HepG2 (cell line): ENCODE measurements around the gene ISG20L2.

Experiments
- CTCF ChIP-seq: sonication (generic); formaldehyde crosslinking; IDR thresholded peaks from 2 replicates; pipeline ENCODE4 v1.5.0; 2020; ENCODE audit warnings: mild to moderate bottlenecking, missing genetic modification reagents, moderate library complexity
- NR2F6 ChIP-seq, 2 experiments: IDR thresholded peaks; 2 replicates each; pipeline ENCODE4 v1.6.1; 2016; ENCODE audit warnings: antibody characterized with exemption in 1 of 2, mild to moderate bottlenecking in 1 of 2

DNA sequence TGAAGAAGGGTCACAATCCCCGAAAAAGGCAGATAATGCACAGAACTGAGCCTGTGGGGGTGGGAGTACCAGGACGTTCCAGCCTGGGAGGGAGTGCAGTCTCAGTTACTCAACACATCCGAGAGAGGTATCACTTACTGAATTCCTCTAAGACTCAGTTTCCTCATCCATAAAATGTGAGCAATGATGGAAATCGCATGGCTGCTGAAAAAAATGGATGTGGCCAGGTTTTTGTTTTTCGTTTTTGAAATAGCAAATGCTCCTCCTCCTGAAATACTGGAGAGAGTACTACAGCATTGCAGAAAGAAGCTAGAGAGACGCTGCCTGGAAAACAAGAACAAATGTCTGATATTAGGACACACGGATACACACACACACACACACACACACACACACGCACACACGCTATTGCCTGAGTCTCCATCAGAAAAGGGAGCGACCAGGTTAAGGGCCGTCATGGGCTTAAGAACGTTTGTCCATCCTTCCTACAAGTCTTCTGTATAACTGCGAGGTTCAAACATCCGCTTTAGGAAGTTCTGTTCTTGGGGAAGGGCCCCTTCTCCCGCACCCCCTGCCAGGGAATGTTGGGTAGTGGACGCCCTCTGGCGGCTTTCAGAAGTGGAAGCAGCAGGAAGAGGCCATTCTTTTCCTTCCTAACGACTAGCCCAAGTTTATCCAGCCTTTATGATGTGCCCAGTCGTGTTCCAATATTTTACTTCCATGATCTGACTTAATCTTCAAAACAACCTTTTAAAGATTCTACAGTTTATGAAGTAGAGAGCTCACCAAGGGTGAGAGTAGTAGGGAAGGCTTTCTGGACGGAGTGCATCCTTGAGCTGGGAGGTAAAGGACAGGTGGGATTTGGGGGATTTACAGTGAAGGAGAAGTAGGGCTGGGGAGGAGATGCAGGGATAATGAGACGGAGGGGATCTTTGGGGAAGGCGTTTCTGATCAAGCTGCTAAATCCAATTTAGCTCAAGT, 50.7 kb downstream of the ISG20L2 start:
- no peak for TF ChIP-seq NR2F6 (IDR thresholded peaks at IDR 0.05)
- TF ChIP-seq NR2F6 (CRISPR knock-in tag; IDR thresholded peaks at IDR 0.05) = no peak
- TF ChIP-seq CTCF (CRISPR knock-in tag) = peak; percentile 96
